ENCODE results near the gene THSD4.
A peak's percentile ranks its signal among the peaks of the same experiment; 100 is the strongest.
"Not testable (repeated sequence)": the region's sequence is repeated elsewhere in the genome, so short reads cannot be mapped to it uniquely, and the experiment has no call there.

Gene THSD4

DNA sequence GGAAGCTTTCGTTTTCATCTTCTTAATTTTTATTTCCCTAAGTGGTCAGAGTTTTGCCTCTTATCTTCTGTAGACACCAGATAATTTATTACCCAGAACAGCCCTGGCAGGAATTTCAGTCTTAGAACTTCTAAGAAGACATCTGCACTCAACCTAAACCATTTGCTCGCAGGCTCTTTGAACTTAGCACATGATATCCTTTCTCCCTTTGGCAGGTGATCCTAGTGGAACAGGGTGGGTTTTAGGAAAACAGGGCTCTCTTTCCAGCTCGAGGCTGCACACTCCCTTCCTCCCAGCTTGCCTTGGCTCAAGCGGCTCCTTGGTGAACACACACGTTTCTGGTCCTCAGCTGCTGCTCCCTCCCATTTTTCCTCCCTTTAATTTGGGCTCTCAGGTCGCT is 116.5 kb downstream of the THSD4 start:
- DNase-seq, result no peak

DNA sequence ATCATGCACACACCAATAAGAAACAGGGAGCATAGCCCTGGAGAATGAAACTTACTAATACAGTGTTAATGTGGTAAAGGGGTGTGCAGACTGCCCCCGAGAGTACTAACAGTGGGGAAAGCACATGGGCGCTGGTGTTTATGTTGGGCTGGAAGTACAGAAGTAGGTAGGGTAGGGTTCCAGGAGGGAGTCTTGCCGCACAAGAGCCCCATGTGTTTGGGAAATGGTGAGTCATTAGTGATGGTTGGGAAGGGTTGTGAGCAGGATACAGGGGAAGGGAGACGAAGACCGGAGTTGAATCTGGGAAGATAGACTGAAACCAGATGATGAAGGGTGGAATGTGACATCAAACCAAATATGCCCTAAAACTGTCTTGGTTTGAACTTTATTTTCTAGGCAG is 117.1 kb downstream of the THSD4 start:
- peak; percentile 56 for DNase-seq

GRCh38 chr15:71237456-71238188 is 122.4 kb downstream of the THSD4 start:
- DNase-seq, result peak; percentile 97

- DNase-seq, result no peak
Measured at GRCh38 chr15:71238926-71239325, 123.7 kb downstream of the THSD4 start.

GRCh38 chr15:71239592-71240364 is 124.5 kb downstream of the THSD4 start:
- DNase-seq, result no peak

DNA sequence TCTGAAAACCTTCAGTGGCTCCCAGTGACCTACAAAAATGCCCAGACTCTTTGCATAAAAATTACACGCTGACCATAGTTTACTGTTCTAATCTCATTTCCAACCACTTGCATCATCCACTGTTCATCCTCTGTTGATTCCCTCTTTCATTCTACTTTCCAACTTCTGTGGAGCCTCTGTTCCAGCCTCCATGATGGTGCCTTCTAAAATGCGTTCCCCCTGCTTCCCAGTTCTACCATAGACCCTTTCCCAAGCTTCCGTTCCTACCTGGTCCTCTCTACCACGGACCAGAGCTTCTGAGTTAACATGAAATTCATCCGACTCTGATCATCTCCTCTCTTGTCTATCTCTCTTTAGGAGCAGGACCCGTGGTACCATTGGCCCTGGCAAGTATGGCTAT is 127.0 kb downstream of the THSD4 start:
- no peak for DNase-seq

- DNase-seq, result no peak
Measured at GRCh38 chr15:71244250-71244649, 129.0 kb downstream of the THSD4 start.

DNA sequence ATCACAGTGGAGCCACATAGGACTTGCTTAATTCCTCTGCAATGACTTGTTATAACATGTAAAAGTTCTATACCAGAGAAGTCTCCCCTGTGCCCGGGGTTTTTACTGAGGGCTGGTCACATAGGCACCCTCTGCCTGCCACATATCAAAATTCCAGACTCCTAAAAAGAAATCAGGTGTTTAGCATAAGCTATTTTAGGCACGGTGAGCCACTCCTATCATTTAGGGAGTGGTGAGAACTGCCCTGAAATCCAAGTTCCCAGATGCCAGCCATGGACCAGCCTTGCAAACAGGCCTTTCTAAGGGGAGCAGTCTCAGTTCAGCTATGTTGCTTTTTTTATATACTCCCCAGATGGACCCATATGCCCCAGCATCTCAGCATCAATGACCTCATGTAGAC is 130.3 kb downstream of the THSD4 start:
- no peak for DNase-seq

DNA sequence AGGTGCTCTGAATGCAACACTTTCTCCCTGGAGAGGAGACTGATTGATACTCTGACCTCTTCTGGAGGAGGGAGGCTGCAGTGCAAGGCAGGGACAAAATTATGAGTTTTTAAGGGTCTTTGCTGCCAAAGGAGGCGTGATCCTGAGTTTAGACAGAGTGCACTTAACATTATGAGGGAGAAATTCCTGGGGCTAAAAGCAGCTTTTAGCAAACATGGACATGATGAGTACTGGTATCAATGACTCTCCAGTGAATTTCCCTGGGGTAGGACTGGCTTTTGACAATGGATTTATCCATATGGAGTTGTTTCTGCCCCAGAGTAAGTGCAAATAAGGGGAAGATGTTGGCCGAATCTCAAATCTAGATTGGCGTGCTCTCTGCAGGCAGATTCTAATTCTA is 133.1 kb downstream of the THSD4 start:
- DNase-seq, result no peak

DNA sequence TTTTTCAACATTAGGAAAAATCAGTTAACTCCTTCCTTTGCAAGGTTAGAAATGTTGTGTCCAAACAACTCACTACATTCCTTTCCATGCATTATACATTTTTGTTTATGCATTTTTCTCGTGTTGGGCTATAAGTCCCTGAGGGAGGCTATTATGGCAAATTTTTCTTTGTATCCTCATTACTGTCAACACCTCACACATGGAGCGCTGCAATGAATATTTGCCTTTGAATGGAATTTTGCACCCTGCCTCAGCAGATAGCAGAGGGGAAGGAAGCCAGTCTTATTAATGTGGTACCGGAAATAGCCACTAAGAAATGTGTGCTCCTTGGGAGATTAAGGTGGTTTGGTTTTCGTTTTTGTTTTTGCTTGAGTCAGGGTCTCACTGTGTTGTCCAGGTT is 134.7 kb downstream of the THSD4 start:
- DNase-seq, result peak; percentile 64

DNA sequence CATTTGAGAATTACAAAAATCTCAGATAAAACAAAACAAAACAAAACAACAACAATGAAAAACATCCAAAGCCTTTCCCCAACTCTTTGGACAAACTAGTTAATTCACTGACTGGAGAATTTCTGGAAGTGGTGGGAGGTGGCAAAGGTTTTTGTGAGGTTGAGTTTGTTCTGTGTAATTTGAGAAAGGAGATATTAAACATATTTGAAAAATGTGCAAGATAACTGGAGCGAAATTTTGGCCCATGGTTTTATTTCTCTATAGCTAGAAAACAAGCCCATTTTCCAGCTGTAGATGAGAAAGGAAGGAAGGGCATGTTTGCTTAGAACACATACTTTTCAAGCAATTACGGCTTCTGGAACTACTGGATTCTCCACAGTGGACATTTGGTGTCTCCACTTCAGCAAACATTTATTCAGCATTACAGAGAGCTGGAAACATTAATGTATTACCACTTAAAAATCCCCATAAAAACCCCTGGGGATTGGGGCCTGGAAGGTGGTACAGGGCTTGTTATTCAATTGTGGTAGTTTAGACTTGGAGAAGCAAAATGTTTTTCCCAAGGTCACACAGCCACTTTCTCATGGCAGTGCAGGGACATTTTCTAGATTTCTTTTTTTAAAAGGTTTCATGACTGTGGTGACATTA is 135.8 kb downstream of the THSD4 start:
- no peak for DNase-seq

DNA sequence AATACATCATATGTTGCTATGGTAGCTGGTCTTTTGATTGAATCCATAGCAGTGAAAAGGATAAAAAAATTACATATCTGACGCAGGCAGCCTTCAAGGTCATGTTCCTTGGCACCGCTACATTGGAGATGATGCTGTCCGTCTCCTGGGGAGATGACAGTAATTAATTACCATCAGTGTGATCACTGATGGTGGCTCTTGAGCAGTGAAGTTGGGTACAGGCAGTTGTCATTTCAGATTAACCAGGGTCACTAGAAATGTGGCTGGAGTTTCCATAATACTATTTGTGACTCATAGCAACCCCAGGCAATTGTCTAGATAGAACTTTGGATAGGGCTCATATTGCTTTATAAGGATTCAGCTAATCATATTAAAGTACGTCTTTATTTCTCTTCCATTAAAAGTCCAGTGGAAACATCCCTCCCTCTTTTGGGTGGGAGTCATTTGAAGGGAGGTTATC is 136.3 kb downstream of the THSD4 start:
- DNase-seq, result no peak

DNA sequence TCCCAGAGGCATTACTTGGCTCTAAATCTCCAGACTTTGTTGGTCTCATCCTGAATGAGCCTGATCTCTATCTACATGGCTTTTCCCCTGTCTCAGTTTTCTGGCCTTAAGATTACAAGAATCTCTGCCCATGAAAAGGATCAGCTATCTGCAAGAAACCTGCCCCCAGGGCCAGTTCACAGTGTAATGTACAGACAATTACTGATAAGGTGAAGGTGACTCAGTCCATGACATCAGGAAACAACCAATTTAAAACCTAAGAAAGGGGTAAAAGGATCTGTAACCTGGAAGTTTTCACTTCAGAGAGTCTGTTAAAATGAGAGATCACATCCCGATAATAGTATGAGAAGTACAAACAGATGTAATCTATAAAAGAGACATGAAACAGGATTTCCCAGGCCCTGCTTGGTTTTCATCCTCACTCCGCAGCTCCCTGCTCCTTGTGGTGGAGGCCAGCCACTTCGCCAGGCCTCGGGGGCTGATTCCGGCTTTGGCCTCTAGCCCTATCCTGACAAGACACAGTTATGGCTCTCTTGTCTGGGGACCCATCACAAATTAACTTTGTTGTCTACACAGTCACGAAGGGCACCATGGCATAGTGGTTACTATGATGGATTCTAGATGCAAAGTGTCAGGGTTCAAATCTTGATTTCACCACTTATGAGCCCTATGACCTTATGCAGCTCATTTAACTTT is 136.9 kb downstream of the THSD4 start:
- no peak for DNase-seq

DNA sequence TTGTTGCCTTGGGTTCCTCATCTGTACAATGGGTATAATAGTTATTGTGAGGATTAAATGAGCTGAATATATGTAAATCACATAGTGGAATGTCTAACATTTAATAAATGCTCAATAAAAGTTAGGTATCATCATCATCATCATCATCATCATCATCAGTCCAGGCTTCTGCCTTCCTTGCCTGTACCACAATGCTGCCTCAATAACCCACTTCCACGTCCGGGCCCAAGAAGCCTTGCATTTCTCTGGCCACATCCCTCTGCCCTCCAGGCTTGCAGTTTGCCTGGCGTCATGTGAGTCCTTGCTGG is 137.4 kb downstream of the THSD4 start:
- no peak for DNase-seq

GRCh38 chr15:71254491-71254890 is 139.2 kb downstream of the THSD4 start:
- DNase-seq, result no peak

GRCh38 chr15:71256934-71257664 is 141.8 kb downstream of the THSD4 start:
- DNase-seq, result no peak

GRCh38 chr15:71259866-71260265 is 144.6 kb downstream of the THSD4 start:
- DNase-seq, result no peak

DNA sequence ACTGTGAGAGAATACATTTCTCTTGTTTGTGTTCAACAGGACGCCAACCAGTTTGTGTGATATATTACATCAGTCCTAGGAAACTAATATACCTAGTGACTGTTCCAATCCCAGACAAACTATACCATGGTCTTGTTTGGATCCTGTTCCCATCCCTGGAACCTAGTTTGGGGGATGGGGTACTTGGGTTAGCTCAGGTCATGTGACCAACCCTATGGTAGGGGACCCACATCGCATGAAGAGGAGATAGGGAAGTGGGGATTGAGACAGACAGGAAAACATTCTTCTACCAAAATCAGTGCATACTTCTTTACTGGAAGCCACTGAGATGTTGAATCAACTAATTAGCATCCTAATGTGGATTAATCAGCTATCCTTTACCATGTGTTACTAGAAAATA is 146.1 kb downstream of the THSD4 start:
- no peak for DNase-seq

DNA sequence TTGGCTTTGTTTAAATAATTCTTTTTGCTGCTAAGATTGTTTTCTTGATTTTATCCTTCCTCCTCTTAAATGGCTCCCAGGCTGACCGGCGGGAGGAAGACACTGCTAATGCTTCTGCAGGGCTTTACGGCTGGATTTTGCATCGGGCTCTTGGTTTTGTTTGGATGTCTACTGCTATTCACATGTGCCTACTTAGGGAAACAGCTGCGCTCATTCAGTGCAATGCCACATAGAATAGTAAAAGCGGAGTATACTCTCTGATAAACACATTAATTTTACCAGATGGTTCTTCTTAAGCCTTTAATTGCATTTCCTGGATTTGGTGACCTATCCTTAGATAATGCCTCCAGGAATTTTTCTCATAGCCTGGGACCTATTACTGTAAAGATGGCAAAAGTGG is 146.6 kb downstream of the THSD4 start:
- peak; percentile 47 for DNase-seq

- no peak for DNase-seq
Measured at GRCh38 chr15:71262599-71262998, 147.3 kb downstream of the THSD4 start.

GRCh38 chr15:71265606-71266005 is 150.3 kb downstream of the THSD4 start:
- DNase-seq, result not testable (repeated sequence)

DNA sequence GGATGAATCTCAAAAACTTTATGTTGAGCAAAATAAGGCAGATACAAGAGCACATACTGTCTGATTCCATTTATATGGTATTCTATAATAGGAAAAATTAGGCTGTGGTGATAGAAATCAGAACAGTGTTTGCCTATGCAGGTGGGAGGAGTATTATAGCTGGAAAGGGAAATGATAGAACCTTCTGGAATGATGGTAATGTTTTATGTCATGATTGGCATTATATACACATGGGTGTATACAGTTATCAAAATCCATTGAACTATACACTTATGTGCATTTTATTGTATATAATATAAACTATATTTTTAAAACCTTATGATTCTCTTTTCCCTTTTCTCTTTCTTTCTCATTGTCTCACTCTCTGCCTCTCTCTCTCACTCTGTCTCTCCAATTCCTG is 156.1 kb downstream of the THSD4 start:
- DNase-seq, result no peak

DNA sequence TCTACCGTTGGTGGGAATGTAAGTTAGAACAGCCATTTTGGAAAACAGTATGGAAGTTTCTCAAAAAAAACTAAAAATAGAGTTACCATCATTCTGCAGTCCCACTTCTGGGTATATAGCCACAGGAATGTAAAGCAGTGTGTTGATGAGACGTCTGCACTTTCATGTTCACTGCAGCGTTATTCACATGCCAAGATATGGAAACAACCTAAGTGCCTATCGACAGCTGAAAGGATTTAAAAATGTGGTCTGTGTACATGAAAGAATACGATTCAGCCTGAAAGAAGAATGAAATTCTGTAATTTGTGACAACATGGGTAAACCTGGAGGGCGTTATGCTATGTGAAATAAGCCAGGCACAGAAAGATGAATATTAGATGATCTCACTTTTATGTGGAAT is 157.7 kb downstream of the THSD4 start:
- peak; percentile 89 for DNase-seq
